HG03045 (cell line): ENCODE measurements around the gene SIPA1L3.

Source experiments
- ATAC-seq: cut with Tn5 transposase; IDR thresholded peaks from one replicate; pipeline ENCODE4 v1.9.1; 2021; ENCODE audit warnings: mild to moderate bottlenecking, moderate library complexity; ENCODE audit not compliant: unreplicated experiment

Gene SIPA1L3

GRCh38 chr19:38095411-38096308 lies 188.7 kb downstream of the SIPA1L3 start:
- no peak for ATAC-seq

GRCh38 chr19:38099966-38100365 lies 193.0 kb downstream of the SIPA1L3 start:
- no peak for ATAC-seq

- no peak for ATAC-seq
Measured at GRCh38 chr19:38100589-38100988, 193.6 kb downstream of the SIPA1L3 start.

- ATAC-seq = no peak
Measured at GRCh38 chr19:38101723-38102122, 194.7 kb downstream of the SIPA1L3 start.

- ATAC-seq = no peak
Measured at GRCh38 chr19:38105574-38105973, 198.6 kb downstream of the SIPA1L3 start.

GRCh38 chr19:38107129-38107528 lies 200.1 kb downstream of the SIPA1L3 start:
- ATAC-seq = no peak

DNA sequence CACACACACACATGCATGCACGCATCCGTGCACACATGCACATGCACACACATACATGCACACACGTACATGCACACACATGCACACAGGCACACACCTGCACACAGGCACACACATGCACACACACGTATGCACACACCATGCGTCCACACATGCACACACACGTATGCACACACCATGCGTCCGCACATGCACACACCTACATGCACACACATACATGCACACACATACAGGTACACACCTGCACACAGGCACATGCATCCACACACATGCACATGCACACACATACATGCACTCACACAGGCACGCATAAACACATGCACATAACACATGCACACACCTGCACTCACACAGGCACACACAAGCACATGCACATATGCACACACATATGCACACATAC lies 204.9 kb downstream of the SIPA1L3 start:
- ATAC-seq = no peak

DNA sequence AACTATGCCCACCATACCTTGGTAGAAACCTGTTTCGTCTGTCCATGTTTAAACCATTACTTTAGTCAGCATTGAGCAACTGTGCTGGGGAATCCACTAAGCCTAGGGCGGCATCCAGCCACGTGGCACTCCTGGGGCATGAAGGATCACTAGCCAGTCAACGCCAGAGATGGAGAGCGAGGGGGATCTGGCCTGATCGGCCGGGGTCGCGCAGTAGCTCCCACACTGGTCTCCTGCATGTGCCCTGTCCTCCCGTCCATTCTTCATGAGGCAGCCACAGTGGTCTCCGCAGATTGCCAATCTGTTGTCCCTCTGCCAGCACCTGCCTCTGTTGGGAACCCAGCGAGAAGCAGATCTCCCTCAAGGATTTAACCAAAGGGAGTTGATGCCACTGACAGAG lies 207.6 kb downstream of the SIPA1L3 start:
- no peak for ATAC-seq

DNA sequence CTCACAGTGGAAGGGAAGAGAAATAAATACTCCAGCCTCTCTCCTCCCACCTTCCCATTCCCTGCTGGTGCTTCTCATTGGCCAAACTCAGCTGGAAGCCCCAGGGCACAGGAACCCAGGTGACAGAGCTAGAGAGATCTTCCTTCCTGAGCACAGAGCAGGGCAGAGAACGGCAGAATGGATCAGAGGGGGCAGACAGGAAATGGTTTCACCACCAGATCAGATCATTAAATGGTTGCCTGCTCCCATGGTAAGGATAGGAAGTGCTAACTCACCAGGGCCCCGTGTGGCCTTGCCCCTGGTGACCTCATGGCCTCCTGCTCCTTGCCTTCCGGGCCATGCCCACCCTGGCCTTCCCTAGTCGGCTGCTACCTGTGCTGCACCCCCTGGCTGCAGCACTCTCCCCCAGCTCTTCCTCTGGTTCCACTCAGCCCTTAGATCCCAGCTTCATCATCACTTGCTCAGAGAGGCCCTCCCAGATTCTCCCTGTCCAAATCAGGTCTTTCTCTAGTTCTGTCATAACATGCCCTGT lies 208.3 kb downstream of the SIPA1L3 start:
- ATAC-seq = no peak

GRCh38 chr19:38118176-38118575 lies 211.2 kb downstream of the SIPA1L3 start:
- no peak for ATAC-seq

- no peak for ATAC-seq
Measured at GRCh38 chr19:38120471-38121025, 213.5 kb downstream of the SIPA1L3 start.

DNA sequence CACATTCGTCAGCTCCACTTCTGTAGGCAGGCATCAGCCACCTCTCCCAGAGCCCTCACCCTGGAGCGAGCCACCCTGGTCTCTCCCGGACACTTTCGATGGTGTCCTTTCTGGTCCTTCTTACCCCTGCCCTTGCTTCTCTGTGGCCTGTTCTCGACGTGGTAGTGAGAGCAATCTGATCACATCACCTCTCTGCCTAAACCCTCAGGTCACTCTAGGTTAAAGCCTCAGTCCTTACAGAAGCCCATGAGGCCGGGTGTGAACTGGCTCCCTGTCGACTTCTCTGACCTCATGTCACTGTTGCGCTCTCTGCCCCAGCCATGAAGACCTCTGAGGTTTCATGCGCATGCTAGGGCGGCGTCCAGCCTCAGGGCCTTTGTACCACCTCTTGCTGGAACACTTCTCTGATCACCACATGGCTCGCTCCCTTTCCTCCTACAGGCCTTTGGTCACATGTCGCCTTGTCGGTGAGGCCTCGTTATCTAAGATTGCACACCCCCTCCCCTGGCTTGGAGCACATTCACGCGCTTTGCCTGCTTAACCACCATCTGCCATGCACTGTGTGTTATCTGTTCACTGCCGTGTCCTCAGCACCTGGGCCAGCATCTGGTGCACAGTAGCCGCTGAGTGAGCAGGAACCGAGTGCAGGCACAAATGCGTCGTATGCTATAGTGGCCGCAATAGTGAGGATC lies 215.5 kb downstream of the SIPA1L3 start:
- no peak for ATAC-seq

DNA sequence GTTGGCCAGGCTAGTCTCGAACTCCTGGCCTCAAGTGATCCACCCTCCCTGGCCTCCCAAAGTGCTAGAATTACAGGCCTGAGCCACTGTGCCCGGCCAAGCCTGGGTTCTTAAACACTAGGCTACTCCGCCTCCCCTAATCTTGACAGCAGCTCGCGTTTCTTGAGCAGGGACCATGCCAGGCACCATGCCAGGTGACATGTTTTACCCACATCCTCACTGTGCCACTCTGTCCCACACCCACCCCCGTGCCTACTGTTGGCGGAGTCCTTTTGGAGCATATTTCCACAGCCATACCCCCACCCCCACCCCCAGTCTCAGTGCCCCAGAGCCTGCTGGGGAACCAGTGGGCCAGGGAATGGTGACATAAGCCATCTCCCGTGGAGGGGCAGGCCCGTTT lies 218.2 kb downstream of the SIPA1L3 start:
- ATAC-seq = no peak

DNA sequence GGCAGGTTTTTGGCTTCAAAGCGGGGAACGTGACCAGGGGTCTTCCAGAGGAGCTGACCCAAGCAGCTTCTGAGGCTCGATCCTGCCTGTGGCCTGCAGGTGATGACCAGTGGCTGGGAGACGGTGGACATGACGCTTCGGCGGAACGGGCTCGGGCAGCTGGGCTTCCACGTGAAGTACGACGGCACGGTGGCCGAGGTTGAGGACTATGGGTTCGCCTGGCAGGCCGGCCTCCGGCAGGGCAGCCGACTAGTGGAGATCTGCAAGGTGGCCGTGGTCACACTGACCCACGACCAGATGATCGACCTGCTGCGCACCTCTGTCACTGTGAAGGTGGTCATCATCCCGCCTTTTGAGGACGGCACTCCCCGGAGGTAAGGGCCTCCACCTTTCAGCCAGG lies 223.4 kb downstream of the SIPA1L3 start:
- no peak for ATAC-seq

DNA sequence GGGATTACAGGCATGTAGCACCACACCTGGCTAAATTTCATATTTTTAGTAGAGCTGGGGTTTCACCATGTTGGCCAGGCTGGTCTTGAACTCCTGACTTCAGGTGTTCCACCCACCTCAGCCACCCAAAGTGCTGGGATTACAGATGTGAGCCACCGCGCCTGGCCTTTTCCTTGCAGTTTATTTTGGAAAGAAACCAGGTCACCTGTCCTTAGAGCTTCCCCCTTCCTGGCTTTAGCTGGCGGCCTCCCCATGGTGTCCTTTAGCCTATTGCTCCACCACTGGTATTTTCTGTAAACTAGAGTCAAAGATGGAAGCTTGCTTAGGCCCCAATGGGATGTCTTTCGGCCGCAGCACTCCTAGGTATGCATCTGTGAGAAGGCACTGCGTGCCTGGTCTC lies 225.8 kb downstream of the SIPA1L3 start:
- no peak for ATAC-seq

DNA sequence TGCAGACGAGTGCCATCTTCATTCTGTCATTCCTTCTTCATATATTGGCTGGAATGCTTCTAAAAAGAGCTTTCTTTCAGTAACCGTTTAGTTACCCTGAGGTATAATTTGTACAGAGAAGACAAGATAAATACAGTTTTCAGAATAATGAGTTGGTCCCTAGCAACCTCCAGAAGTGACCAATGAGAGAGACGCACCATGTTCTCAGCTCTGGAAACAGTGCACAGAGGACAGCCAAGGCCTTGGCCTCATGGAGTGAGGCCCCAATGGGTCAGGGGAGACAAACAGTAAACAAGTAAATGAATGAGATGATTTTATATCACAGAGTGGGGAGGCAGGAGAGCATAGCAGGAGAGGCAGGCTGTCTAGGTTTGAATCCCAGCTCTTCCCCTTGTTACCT lies 226.3 kb downstream of the SIPA1L3 start:
- ATAC-seq = no peak

GRCh38 chr19:38134540-38135149 lies 227.6 kb downstream of the SIPA1L3 start:
- ATAC-seq = no peak

DNA sequence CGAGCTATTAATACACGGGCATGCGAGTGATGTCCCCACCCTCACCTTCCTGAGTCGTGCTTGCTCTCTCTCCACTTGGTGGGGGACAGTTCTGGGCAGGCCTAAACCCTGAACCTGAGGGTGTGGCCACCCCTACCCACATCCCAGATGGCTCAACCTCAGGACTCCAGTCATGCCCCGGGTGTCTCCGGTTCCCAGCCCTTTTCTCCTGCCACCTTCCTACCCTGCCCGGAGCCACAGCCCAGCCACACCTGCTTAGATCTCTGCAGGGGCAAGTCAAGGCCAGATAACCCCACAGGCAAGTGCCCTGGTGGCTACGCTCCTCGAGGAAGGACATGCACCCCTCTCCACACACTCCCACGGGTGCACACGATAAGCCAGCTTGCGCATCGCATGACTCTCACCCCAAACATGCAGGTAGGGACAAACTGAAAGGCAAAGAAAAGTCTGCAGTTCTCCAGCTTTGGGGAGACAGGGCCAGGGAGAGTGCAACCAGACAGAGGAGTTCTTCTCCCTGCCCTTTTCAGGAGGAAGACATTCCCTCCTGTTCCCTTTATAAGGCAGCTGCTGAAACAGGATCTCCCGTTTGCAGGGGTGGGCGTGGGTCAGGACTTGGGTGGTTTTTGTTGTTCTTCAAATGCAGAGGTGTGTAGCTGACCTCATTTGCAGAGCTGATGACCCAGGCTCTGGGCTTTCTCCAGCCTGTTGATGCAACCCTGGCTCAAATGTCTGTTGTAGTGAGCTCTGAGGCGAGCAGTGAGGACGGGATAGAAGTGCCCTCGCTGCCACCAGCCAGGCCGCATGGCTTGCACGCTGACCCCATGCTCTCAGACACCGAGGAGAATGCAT lies 228.4 kb downstream of the SIPA1L3 start:
- no peak for ATAC-seq

- ATAC-seq = no peak
Measured at GRCh38 chr19:38139122-38139521, 232.1 kb downstream of the SIPA1L3 start.

- ATAC-seq = no peak
Measured at GRCh38 chr19:38141108-38141507, 234.1 kb downstream of the SIPA1L3 start.
